ENCODE measurements around the gene NTPCR. TPM values are rescaled to one million over a fixed set of nuclear protein-coding genes. Genes with fewer than 3 reads are reported as not detected.

NTPCR gene
- total RNA-seq, 2 experiments from 2014 or later: 26.2 to 27.1 TPM

- H3K36me3 Mint-ChIP-seq: peaks cover 40% of the 10 kb centered on the region
- peak overlapping the region; percentile 63 for H3K27ac Mint-ChIP-seq
- POLR2A ChIA-PET: no interaction called here
- H3K9me3 Mint-ChIP-seq: peaks cover 4% of the 10 kb centered on the region
- H3K27me3 Mint-ChIP-seq: no peaks in the 10 kb centered on the region
- DNase-seq: no peak
- H3K4me1 Mint-ChIP-seq: peaks cover 18% of the 10 kb centered on the region
- no peak for ATAC-seq (ENCODE audit: low read depth)
- no peak overlapping the region for H3K4me3 Mint-ChIP-seq
Measured at GRCh38 chr1:232978815-232979214, 28.4 kb downstream of the NTPCR start.

DNA sequence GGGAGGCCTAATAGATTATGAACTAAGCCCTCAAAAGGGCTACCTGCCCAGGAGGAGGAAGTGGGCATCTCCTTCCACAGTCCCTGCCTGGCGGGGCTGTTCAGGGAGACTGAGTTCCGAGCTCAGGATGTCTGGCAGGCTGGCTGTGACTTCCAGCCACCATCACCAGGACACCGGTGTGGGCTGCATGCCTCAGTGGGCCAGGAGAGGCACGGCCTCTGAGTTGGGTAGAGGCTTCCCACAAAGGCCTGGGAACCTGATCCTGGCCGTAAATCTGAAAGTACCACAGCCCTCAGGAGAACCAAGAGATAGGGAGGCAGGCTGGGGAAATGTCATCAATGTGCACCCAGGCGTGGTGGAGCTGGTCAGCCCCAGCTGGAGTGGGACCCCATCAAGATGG, 29.1 kb downstream of the NTPCR start:
- H3K27me3 Mint-ChIP-seq: no peaks in the 10 kb centered on the region
- peaks cover 34% of the 10 kb centered on the region for H3K36me3 Mint-ChIP-seq
- H3K27ac Mint-ChIP-seq: no peak overlapping the region
- POLR2A ChIA-PET: interaction anchor here (0.6 kb wide), 1 partner anchor 153 kb away, joined by 4 read pairs; no protein-coding TSS in a partner anchor
- DNase-seq: no peak
- peaks cover 1% of the 10 kb centered on the region for H3K9me3 Mint-ChIP-seq
- no peak for ATAC-seq (ENCODE audit: low read depth)
- peaks cover 19% of the 10 kb centered on the region for H3K4me1 Mint-ChIP-seq
- H3K4me3 Mint-ChIP-seq: no peak overlapping the region

DNA sequence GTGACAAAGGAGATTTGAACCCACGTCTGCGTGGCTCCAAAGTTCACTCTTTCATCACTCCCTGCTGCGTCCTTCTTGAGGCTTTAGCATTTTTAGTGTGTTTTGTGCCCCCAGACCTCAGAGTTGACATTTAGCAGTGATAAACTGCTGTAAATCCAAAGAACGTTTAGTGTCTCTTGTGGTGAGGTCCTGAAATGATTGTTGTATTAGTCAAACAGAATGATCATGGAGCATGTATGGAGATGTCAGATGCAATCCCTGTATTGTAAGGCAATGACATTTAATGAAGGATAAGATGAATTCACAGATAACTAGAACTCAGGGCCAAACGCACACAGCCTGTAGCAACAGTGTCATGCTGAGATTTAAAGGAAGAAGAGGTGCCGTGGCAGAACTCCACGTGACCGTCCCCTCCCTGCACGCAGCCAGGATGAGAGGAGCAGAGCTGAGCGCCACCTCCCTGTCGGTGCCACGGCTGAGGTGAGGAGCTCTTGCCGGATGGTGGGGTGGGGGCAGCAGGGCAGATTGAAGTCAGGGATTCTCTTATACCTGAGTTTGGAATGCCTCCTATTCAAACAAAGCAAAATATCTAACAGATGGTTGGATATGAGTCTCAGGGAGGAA, 30.1 kb downstream of the NTPCR start:
- no peak overlapping the region for H3K27ac Mint-ChIP-seq
- ATAC-seq (ENCODE audit: low read depth): no peak

DNA sequence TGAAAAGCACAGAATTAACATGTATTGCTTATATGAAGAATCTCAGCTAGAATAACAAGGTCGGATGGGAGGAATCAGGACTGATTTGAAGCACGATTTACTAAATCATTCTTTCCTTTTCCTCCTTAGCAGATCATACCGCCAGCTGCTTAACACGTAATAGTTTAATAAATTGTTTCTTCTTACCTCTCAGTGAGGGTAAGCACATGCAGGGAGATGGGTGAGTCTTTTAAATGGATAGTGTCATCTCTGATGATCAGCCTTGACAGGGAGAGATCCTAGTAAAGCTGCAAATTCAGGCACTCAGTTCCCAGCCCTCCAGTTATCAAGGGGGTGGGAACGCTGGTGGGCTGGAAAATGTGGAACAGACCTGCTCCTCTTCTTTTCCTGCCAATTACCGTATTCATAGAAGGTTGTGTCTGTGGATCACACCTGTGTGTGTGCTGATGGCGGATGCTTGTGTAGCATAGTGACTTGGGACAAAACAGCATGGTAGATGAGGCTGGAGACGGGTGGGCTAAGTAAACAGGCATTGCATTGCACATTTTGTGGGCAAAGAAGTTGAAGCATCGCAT, 30.7 kb downstream of the NTPCR start:
- ATAC-seq (ENCODE audit: low read depth): no peak
- no peak for DNase-seq
- POLR2A ChIA-PET: no interaction called here
- peaks cover 1% of the 10 kb centered on the region for H3K9me3 Mint-ChIP-seq
- H3K36me3 Mint-ChIP-seq: peaks cover 24% of the 10 kb centered on the region
- H3K4me1 Mint-ChIP-seq: peaks cover 19% of the 10 kb centered on the region
- no peak overlapping the region for H3K4me3 Mint-ChIP-seq
- no peaks in the 10 kb centered on the region for H3K27me3 Mint-ChIP-seq
- no peak overlapping the region for H3K27ac Mint-ChIP-seq

More for the DNA sequence above, 30.1 kb downstream of the NTPCR start:
- peaks cover 19% of the 10 kb centered on the region for H3K4me1 Mint-ChIP-seq
- H3K27me3 Mint-ChIP-seq: no peaks in the 10 kb centered on the region
- no peak for DNase-seq
- POLR2A ChIA-PET: no interaction called here
- peaks cover 1% of the 10 kb centered on the region for H3K9me3 Mint-ChIP-seq
- no peak overlapping the region for H3K4me3 Mint-ChIP-seq
- H3K36me3 Mint-ChIP-seq: peaks cover 27% of the 10 kb centered on the region

DNA sequence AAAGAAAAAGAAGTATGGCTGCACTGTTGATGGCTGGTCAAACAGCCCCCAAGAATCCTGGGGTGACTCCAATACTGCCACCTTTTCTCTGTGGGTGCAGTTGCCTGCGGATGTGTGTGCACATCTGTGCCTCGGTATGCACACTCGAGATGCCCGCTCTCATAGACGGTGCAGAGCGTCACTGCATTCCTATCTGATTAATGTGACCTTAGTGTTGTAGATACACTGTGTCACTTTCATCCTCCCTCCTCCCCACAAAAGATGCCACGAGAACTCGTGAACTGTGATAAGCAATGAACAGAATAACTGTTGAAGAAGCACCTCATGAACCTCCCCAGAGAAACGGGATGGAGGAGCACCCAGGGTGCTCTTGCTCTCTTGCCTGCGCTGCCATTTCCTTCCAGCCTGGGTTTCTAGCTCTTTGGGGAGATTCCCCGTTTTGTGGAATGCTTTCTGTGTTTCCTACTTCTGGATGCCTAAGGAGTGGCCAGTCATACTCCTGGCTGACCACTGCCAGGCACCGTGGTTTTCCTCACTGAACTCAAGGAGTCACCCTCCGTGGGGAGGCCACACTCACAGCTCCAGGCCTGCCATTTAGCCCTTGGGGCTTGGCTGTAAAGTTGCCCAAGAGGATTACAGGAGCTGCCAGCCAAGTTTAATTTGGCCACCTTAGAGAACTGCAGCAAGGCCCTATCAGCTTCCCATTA, 32.0 kb downstream of the NTPCR start:
- Mint-ChIP-seq H3K27me3 (no peaks in the 10 kb centered on the region), H3K27ac (no peak overlapping the region), H3K4me1 (peaks cover 19% of the 10 kb centered on the region), H3K9me3 (peaks cover 1% of the 10 kb centered on the region), H3K36me3 (peaks cover 18% of the 10 kb centered on the region), H3K4me3 (no peak overlapping the region)
- no peak for DNase-seq
- POLR2A ChIA-PET: no interaction called here
- ATAC-seq (ENCODE audit: low read depth): no peak

- DNase-seq (no peak), ATAC-seq (ENCODE audit: low read depth) (no peak)
- Mint-ChIP-seq H3K36me3 (peaks cover 9% of the 10 kb centered on the region), H3K9me3 (peaks cover under 1% of the 10 kb centered on the region), H3K27ac (no peak overlapping the region), H3K27me3 (no peaks in the 10 kb centered on the region), H3K4me3 (no peak overlapping the region), H3K4me1 (peaks cover 11% of the 10 kb centered on the region)
- POLR2A ChIA-PET: no interaction called here
Measured at GRCh38 chr1:232983375-232983774, 33.0 kb downstream of the NTPCR start.

DNA sequence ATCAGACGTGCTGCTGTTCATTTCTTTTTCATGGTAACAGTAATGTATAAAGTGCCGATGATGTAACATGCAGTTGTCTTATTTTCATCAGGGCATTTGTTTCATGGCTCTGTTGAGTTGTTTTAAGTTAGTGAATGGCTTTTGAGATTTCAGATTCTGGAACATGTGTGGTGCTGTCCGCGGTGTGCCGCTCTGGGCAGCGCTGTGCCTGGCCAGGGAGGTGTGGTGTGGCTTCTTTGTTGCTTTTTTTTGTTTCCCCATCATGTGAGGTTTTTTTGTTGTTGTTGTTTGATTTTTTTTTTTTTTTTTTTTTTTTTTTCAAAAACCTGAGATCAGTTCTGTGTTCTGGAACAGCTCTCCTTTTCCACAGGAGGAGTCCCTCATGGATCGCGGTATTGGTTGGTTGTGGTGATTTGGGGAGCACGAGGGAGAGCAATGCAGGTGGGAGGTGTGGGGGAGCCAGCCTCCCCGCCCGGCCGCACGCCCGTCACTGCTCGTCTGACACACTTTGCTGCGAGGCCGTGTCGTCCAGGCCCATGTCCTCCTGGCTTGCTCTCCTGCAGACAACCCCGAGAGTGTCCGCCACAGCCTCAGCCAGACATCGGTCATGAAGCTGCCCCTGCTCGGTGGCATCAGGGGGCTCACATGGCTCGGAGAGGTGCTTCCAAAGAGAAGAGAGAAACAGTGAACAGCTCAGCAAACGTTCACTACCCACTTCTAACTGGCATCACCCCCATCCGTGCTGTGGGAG, 33.6 kb downstream of the NTPCR start:
- ATAC-seq (ENCODE audit: low read depth): no peak
- Mint-ChIP-seq H3K4me3 (no peak overlapping the region), H3K4me1 (peaks cover 6% of the 10 kb centered on the region), H3K36me3 (peaks cover 5% of the 10 kb centered on the region), H3K27me3 (no peaks in the 10 kb centered on the region), H3K27ac (no peak overlapping the region), H3K9me3 (no peaks in the 10 kb centered on the region)
- DNase-seq: no peak
- POLR2A ChIA-PET: no interaction called here

GRCh38 chr1:232984577-232985425, 34.4 kb downstream of the NTPCR start:
- H3K27ac Mint-ChIP-seq: peak overlapping the region; percentile 25
- H3K36me3 Mint-ChIP-seq: peaks cover 5% of the 10 kb centered on the region
- H3K4me3 Mint-ChIP-seq: no peak overlapping the region
- POLR2A ChIA-PET: no interaction called here
- H3K27me3 Mint-ChIP-seq: no peaks in the 10 kb centered on the region
- peaks cover 5% of the 10 kb centered on the region for H3K4me1 Mint-ChIP-seq
- no peak for ATAC-seq (ENCODE audit: low read depth)
- DNase-seq: no peak
- H3K9me3 Mint-ChIP-seq: no peaks in the 10 kb centered on the region

GRCh38 chr1:232985882-232986526, 35.6 kb downstream of the NTPCR start:
- H3K4me3 Mint-ChIP-seq: no peak overlapping the region
- peaks cover 9% of the 10 kb centered on the region for H3K4me1 Mint-ChIP-seq
- H3K36me3 Mint-ChIP-seq: peaks cover 8% of the 10 kb centered on the region
- POLR2A ChIA-PET: no interaction called here
- ATAC-seq (ENCODE audit: low read depth) (no peak), DNase-seq (no peak)
- no peaks in the 10 kb centered on the region for H3K27me3 Mint-ChIP-seq
- H3K9me3 Mint-ChIP-seq: no peaks in the 10 kb centered on the region
- H3K27ac Mint-ChIP-seq: no peak overlapping the region

DNA sequence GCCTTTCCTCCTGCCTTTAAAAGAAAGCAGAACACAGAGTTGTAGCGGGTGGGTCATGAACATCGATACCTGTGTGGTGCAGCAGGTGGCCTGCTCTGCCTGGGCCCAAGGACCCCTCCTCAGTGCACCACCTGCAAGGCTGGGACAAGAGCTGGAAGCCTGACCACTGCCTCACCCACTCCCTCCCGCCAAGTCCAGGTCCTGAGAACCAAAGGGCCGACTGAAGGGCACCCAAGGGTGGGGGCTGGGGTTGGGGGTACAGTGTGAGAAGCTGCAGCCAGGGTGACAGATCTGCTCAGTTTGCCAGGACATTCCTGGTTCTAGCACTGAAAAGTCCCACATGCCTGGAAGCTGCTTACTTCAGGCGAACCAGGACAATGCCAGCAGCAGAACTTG, 36.1 kb downstream of the NTPCR start:
- H3K27ac Mint-ChIP-seq: no peak overlapping the region

DNA sequence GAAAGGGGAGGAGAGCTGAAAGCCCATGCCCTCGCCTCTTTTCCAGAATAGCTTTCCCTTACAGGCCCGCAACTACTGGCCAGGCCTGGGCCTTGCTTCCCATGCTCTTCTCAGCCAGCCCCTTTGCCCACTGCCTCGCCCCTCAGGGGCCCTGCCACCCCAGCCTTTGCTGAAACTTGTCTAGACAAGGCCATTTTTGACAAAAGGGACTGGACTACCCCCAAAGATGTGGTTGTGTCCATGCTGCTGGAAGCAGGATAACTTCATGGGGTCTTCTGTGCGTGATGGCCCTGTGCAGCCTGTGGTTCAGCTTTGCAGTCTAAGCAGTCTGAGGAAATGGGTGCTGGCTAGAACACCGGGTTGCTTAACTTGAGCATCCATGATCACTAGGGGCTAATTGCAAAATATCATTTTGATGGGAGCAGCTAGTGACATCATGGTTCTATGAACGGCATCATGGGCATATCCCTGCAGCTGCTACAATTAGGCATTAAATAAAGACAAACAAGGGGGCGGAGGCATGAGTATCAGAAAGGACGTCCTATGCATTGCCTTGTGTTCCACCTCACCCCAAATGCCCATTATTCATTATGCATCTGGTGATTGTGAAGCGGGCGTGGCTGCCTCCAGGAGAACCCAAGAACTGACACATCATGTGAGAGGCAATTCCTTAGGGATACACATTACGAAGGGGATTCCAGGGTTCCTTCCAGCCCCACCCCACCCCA, 36.8 kb downstream of the NTPCR start:
- ATAC-seq (ENCODE audit: low read depth) (no peak), DNase-seq (no peak)
- no peaks in the 10 kb centered on the region for H3K9me3 Mint-ChIP-seq
- peaks cover 12% of the 10 kb centered on the region for H3K4me1 Mint-ChIP-seq
- POLR2A ChIA-PET: no interaction called here
- H3K4me3 Mint-ChIP-seq: no peak overlapping the region
- peaks cover 16% of the 10 kb centered on the region for H3K36me3 Mint-ChIP-seq
- H3K27me3 Mint-ChIP-seq: no peaks in the 10 kb centered on the region
- no peak overlapping the region for H3K27ac Mint-ChIP-seq

More for the DNA sequence above, 36.1 kb downstream of the NTPCR start:
- ATAC-seq (ENCODE audit: low read depth) (no peak), DNase-seq (no peak)
- H3K27me3 Mint-ChIP-seq: no peaks in the 10 kb centered on the region
- POLR2A ChIA-PET: no interaction called here
- no peak overlapping the region for H3K4me3 Mint-ChIP-seq
- H3K9me3 Mint-ChIP-seq: no peaks in the 10 kb centered on the region
- H3K4me1 Mint-ChIP-seq: peaks cover 13% of the 10 kb centered on the region
- peaks cover 10% of the 10 kb centered on the region for H3K36me3 Mint-ChIP-seq

DNA sequence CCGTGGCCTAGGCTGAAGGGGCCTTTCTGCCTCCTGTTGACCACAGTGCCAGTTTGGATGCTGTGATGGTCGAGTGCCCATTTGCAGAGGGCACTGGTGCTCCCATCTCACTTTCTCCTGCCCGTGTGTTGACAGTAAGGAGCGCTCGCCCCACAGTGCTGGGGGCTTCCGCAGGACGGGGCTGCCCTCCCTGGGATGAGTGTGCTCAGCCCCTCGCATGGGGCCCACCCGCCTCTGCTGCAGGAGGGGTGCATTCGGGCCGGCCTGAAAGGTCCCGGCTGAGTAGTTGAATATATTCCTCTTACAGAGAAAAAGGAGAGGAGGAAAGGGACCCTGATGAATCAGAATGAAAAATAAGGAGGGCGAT, 37.3 kb downstream of the NTPCR start:
- Mint-ChIP-seq H3K4me1 (peaks cover 10% of the 10 kb centered on the region), H3K9me3 (peaks cover under 1% of the 10 kb centered on the region), H3K4me3 (no peak overlapping the region), H3K27ac (no peak overlapping the region), H3K27me3 (no peaks in the 10 kb centered on the region), H3K36me3 (peaks cover 18% of the 10 kb centered on the region)
- POLR2A ChIA-PET: no interaction called here
- no peak for DNase-seq
- no peak for ATAC-seq (ENCODE audit: low read depth)

Data from activated naive CD8-positive, alpha-beta T cell treated with anti-CD3 and anti-CD28 coated beads, Interleukin-2, amount 10 ng/mL, durations not matched to agents 7 days and 5 days (primary cell).